ENCODE results near the gene SLC6A8. TPM values are rescaled to one million over a fixed set of nuclear protein-coding genes. Genes with fewer than 3 reads are reported as not detected.

The SLC6A8 gene
- total RNA-seq, 2 donors from 2014 or later = 71.3 to 76.6 TPM

- H3K27me3 ChIP-seq = no peaks in the 10 kb centered on the region
- DNase-seq (ENCODE audit: low spot score) = no peak
- TF ChIP-seq CTCF (IDR thresholded peaks at IDR 0.05) = no peak
- peaks cover 0 to 15% of the 10 kb centered on the region in 2 donors for H3K9me3 ChIP-seq
- no peak overlapping the region for H3K27ac ChIP-seq
- H3K4me3 ChIP-seq = no peak overlapping the region
- H3K36me3 ChIP-seq = no peaks in the 10 kb centered on the region
- peaks cover 0 to 28% of the 10 kb centered on the region in 2 donors for H3K4me1 ChIP-seq
These were observed 43.6 kb downstream of the SLC6A8 start for GRCh38 chrX:153731117-153731844.

- peaks cover 0 to 23% of the 10 kb centered on the region in 2 donors for H3K4me1 ChIP-seq
- no peak for DNase-seq (ENCODE audit: low spot score)
These were observed 44.1 kb downstream of the SLC6A8 start for GRCh38 chrX:153731845-153732215.

GRCh38 chrX:153732401-153732800 is 44.7 kb downstream of the SLC6A8 start:
- H3K27me3 ChIP-seq = no peaks in the 10 kb centered on the region
- no peak for TF ChIP-seq CTCF (IDR thresholded peaks at IDR 0.05)
- peaks cover 0 to 17% of the 10 kb centered on the region in 2 donors for H3K4me1 ChIP-seq
- no peak overlapping the region for H3K27ac ChIP-seq
- H3K9me3 ChIP-seq = peaks cover 0 to 15% of the 10 kb centered on the region in 2 donors
- no peaks in the 10 kb centered on the region for H3K36me3 ChIP-seq
- no peak overlapping the region for H3K4me3 ChIP-seq
- no peak for DNase-seq (ENCODE audit: low spot score)

More at GRCh38 chrX:153731845-153732215, 44.1 kb downstream of the SLC6A8 start:
- Histone ChIP-seq H3K9me3 (peaks cover 0 to 15% of the 10 kb centered on the region in 2 donors), H3K27me3 (no peaks in the 10 kb centered on the region), H3K27ac (no peak overlapping the region), H3K36me3 (no peaks in the 10 kb centered on the region), H3K4me3 (no peak overlapping the region)
- no peak for TF ChIP-seq CTCF (IDR thresholded peaks at IDR 0.05)

- DNase-seq (ENCODE audit: low spot score) = no peak
- no peak overlapping the region for H3K27ac ChIP-seq
- no peak overlapping the region for H3K4me3 ChIP-seq
- no peaks in the 10 kb centered on the region for H3K36me3 ChIP-seq
- H3K27me3 ChIP-seq = no peaks in the 10 kb centered on the region
- H3K9me3 ChIP-seq = peaks cover 0 to 15% of the 10 kb centered on the region in 2 donors
- no peak for TF ChIP-seq CTCF (IDR thresholded peaks at IDR 0.05)
- peaks cover 0 to 4% of the 10 kb centered on the region in 2 donors for H3K4me1 ChIP-seq
These were observed 46.0 kb downstream of the SLC6A8 start for GRCh38 chrX:153733651-153734240.

GRCh38 chrX:153734871-153735270 is 47.1 kb downstream of the SLC6A8 start:
- no peak overlapping the region for H3K27ac ChIP-seq
- DNase-seq (ENCODE audit: low spot score) = no peak
- no peaks in the 10 kb centered on the region for H3K4me1 ChIP-seq
- H3K9me3 ChIP-seq = peaks cover 0 to 15% of the 10 kb centered on the region in 2 donors
- TF ChIP-seq CTCF (IDR thresholded peaks at IDR 0.05) = no peak
- H3K36me3 ChIP-seq = no peaks in the 10 kb centered on the region
- no peak overlapping the region for H3K4me3 ChIP-seq
- H3K27me3 ChIP-seq = no peaks in the 10 kb centered on the region

All from right atrium auricular region (tissue), 2 donors.